ENCODE data around the gene CDA. TPM values are rescaled to one million over a fixed set of nuclear protein-coding genes. Genes with fewer than 3 reads are reported as not detected.

The CDA gene
- total RNA-seq (2014; rRNA removed; shearing (Covaris generic)): not detected in 2 replicates

- Histone ChIP-seq H3K4me3 (no peak within 1 kb of the TSS), H3K27me3 (replicated peaks) (no peaks in the 10 kb centered on the region; the same call in 1 of the 2 replicates), H3K4me1 (replicated peaks) (peaks cover 8% of the 10 kb centered on the region; the same call in 1 of the 2 replicates), H3K27ac (no peak within 1 kb of the TSS), H3K36me3 (no peaks in the 10 kb centered on the region), H3K9me3 (replicated peaks) (no peaks in the 10 kb centered on the region)
- DNase-seq (ENCODE audit: low read depth in 1 of 2, low spot score in 2 of 2): no peak
These were observed at the start of gene CDA for GRCh38 chr1:20588634-20589225. CDA (plus strand) TSS chr1:20589097; CDS start chr1:20589130, 33 bp downstream.

GRCh38 chr1:20540281-20540680, 48.6 kb upstream of the CDA start:
- H3K27ac ChIP-seq: no peak overlapping the region
- DNase-seq (ENCODE audit: low read depth in 1 of 2, low spot score in 2 of 2): no peak
- peaks cover 38% of the 10 kb centered on the region for H3K27me3 ChIP-seq (replicated peaks)
- no peaks in the 10 kb centered on the region for H3K4me1 ChIP-seq (replicated peaks)
- no peaks in the 10 kb centered on the region for H3K9me3 ChIP-seq (replicated peaks)
- H3K36me3 ChIP-seq: no peaks in the 10 kb centered on the region
- H3K4me3 ChIP-seq: no peak overlapping the region

- Histone ChIP-seq H3K36me3 (no peaks in the 10 kb centered on the region), H3K27me3 (replicated peaks) (peaks cover 52% of the 10 kb centered on the region), H3K4me1 (replicated peaks) (no peaks in the 10 kb centered on the region), H3K4me3 (no peak overlapping the region), H3K27ac (no peak overlapping the region), H3K9me3 (replicated peaks) (no peaks in the 10 kb centered on the region)
- no peak for DNase-seq (ENCODE audit: low read depth in 1 of 2, low spot score in 2 of 2)
These were observed 42.3 kb upstream of the CDA start for GRCh38 chr1:20546637-20547036.

- peaks cover 11% of the 10 kb centered on the region for H3K4me1 ChIP-seq (replicated peaks)
- DNase-seq (ENCODE audit: low read depth in 1 of 2, low spot score in 2 of 2): no peak
- H3K27me3 ChIP-seq (replicated peaks): peaks cover 68% of the 10 kb centered on the region
- H3K27ac ChIP-seq: no peak overlapping the region
- no peaks in the 10 kb centered on the region; the same call in 1 of the 2 replicates for H3K9me3 ChIP-seq (replicated peaks)
- H3K36me3 ChIP-seq: no peaks in the 10 kb centered on the region
- H3K4me3 ChIP-seq: no peak overlapping the region
These were observed 37.7 kb upstream of the CDA start for GRCh38 chr1:20551161-20551560.

GRCh38 chr1:20551945-20552727, 36.8 kb upstream of the CDA start, which contains the start of gene FAM43B:
FAM43B (plus strand) TSS chr1:20552573; CDS start chr1:20552974, 401 bp downstream.
- Histone ChIP-seq H3K27me3 (replicated peaks) (peaks cover 72% of the 10 kb centered on the region), H3K36me3 (no peaks in the 10 kb centered on the region), H3K9me3 (replicated peaks) (no peaks in the 10 kb centered on the region; the same call in 1 of the 2 replicates), H3K27ac (no peak within 1 kb of the TSS), H3K4me1 (replicated peaks) (peaks cover 11% of the 10 kb centered on the region), H3K4me3 (no peak within 1 kb of the TSS)
- no peak for DNase-seq (ENCODE audit: low read depth in 1 of 2, low spot score in 2 of 2)

- no peak overlapping the region for H3K27ac ChIP-seq
- peaks cover 11% of the 10 kb centered on the region for H3K4me1 ChIP-seq (replicated peaks)
- no peak overlapping the region for H3K4me3 ChIP-seq
- no peaks in the 10 kb centered on the region for H3K36me3 ChIP-seq
- H3K27me3 ChIP-seq (replicated peaks): peaks cover 78% of the 10 kb centered on the region
- H3K9me3 ChIP-seq (replicated peaks): no peaks in the 10 kb centered on the region; the same call in 1 of the 2 replicates
- DNase-seq (ENCODE audit: low read depth in 1 of 2, low spot score in 2 of 2): no peak
These were observed 36.0 kb upstream of the CDA start for GRCh38 chr1:20552728-20553445.

- no peak overlapping the region for H3K4me3 ChIP-seq
- no peak for DNase-seq (ENCODE audit: low read depth in 1 of 2, low spot score in 2 of 2)
- peaks cover 11% of the 10 kb centered on the region for H3K4me1 ChIP-seq (replicated peaks)
- H3K36me3 ChIP-seq: no peaks in the 10 kb centered on the region
- no peak overlapping the region for H3K27ac ChIP-seq
- H3K27me3 ChIP-seq (replicated peaks): peaks cover 88% of the 10 kb centered on the region
- no peaks in the 10 kb centered on the region; the same call in 1 of the 2 replicates for H3K9me3 ChIP-seq (replicated peaks)
These were observed 33.7 kb upstream of the CDA start for GRCh38 chr1:20555025-20555757.

- Histone ChIP-seq H3K27me3 (replicated peaks) (peaks cover 89% of the 10 kb centered on the region), H3K4me1 (replicated peaks) (peaks cover 11% of the 10 kb centered on the region), H3K4me3 (no peak overlapping the region), H3K36me3 (no peaks in the 10 kb centered on the region), H3K27ac (no peak overlapping the region), H3K9me3 (replicated peaks) (no peaks in the 10 kb centered on the region; the same call in 1 of the 2 replicates)
- no peak for DNase-seq (ENCODE audit: low read depth in 1 of 2, low spot score in 2 of 2)
These were observed 33.2 kb upstream of the CDA start for GRCh38 chr1:20555758-20556120.

GRCh38 chr1:20558191-20558590, 30.7 kb upstream of the CDA start:
- Histone ChIP-seq H3K36me3 (no peaks in the 10 kb centered on the region), H3K4me3 (no peak overlapping the region), H3K9me3 (replicated peaks) (no peaks in the 10 kb centered on the region; the same call in 1 of the 2 replicates), H3K27me3 (replicated peaks) (peaks cover 76% of the 10 kb centered on the region), H3K4me1 (replicated peaks) (peaks cover 5% of the 10 kb centered on the region), H3K27ac (no peak overlapping the region)
- DNase-seq (ENCODE audit: low read depth in 1 of 2, low spot score in 2 of 2): no peak

- no peak overlapping the region for H3K4me3 ChIP-seq
- H3K36me3 ChIP-seq: no peaks in the 10 kb centered on the region
- DNase-seq (ENCODE audit: low read depth in 1 of 2, low spot score in 2 of 2): no peak
- peaks cover 48% of the 10 kb centered on the region for H3K27me3 ChIP-seq (replicated peaks)
- H3K4me1 ChIP-seq (replicated peaks): no peaks in the 10 kb centered on the region
- H3K9me3 ChIP-seq (replicated peaks): no peaks in the 10 kb centered on the region; the same call in 1 of the 2 replicates
- no peak overlapping the region for H3K27ac ChIP-seq
These were observed 27.9 kb upstream of the CDA start for GRCh38 chr1:20560966-20561365.

GRCh38 chr1:20565234-20565633, 23.7 kb upstream of the CDA start:
- no peaks in the 10 kb centered on the region for H3K36me3 ChIP-seq
- H3K9me3 ChIP-seq (replicated peaks): no peaks in the 10 kb centered on the region; the same call in 1 of the 2 replicates
- no peak overlapping the region for H3K4me3 ChIP-seq
- 0 out of 2 replicates have a peak, but pooled peaks cover 3% of the 10 kb centered on the region for H3K4me1 ChIP-seq (replicated peaks)
- DNase-seq (ENCODE audit: low read depth in 1 of 2, low spot score in 2 of 2): no peak
- peaks cover 14% of the 10 kb centered on the region for H3K27me3 ChIP-seq (replicated peaks)
- H3K27ac ChIP-seq: no peak overlapping the region

- Histone ChIP-seq H3K9me3 (replicated peaks) (no peaks in the 10 kb centered on the region), H3K36me3 (no peaks in the 10 kb centered on the region), H3K4me1 (replicated peaks) (0 out of 2 replicates have a peak, but pooled peaks cover 3% of the 10 kb centered on the region), H3K27ac (no peak overlapping the region), H3K27me3 (replicated peaks) (no peaks in the 10 kb centered on the region), H3K4me3 (no peak overlapping the region)
- DNase-seq (ENCODE audit: low read depth in 1 of 2, low spot score in 2 of 2): no peak
These were observed 19.3 kb upstream of the CDA start for GRCh38 chr1:20569523-20570098.

- no peak for DNase-seq (ENCODE audit: low read depth in 1 of 2, low spot score in 2 of 2)
- Histone ChIP-seq H3K36me3 (no peaks in the 10 kb centered on the region), H3K27ac (no peak overlapping the region), H3K4me3 (no peak overlapping the region), H3K27me3 (replicated peaks) (no peaks in the 10 kb centered on the region), H3K4me1 (replicated peaks) (peaks cover 11% of the 10 kb centered on the region), H3K9me3 (replicated peaks) (no peaks in the 10 kb centered on the region)
These were observed 17.5 kb upstream of the CDA start for GRCh38 chr1:20571427-20571826.

Data from SJSA1 (cell line).